GM19468 (cell line): ENCODE measurements around the gene NSG2.

ENCODE experiments used
- ATAC-seq: cut with Tn5 transposase; IDR thresholded peaks from one replicate; pipeline ENCODE4 v1.9.1; 2021; ENCODE audit warnings: mild to moderate bottlenecking, moderate library complexity, moderate number of reproducible peaks; ENCODE audit not compliant: unreplicated experiment; ENCODE audit errors: extremely low read depth

Gene NSG2

GRCh38 chr5:174058433-174059122, 13.1 kb downstream of the NSG2 start:
- no peak for ATAC-seq

GRCh38 chr5:174059247-174059646, 13.7 kb downstream of the NSG2 start:
- ATAC-seq: no peak

GRCh38 chr5:174063082-174063756, 17.7 kb downstream of the NSG2 start:
- ATAC-seq: no peak

GRCh38 chr5:174064171-174064570, 18.7 kb downstream of the NSG2 start:
- no peak for ATAC-seq

- ATAC-seq: no peak
Observed at GRCh38 chr5:174065528-174066197, 20.2 kb downstream of the NSG2 start.

GRCh38 chr5:174067499-174067898, 22.0 kb downstream of the NSG2 start:
- ATAC-seq: no peak

GRCh38 chr5:174071484-174071883, 26.0 kb downstream of the NSG2 start:
- no peak for ATAC-seq

- no peak for ATAC-seq
Observed at GRCh38 chr5:174073122-174073660, 27.7 kb downstream of the NSG2 start.

GRCh38 chr5:174074369-174074768, 28.9 kb downstream of the NSG2 start:
- ATAC-seq: no peak

- no peak for ATAC-seq
Observed at GRCh38 chr5:174078416-174078815, 32.9 kb downstream of the NSG2 start.

GRCh38 chr5:174082286-174082685, 36.8 kb downstream of the NSG2 start:
- no peak for ATAC-seq

- ATAC-seq: no peak
Observed at GRCh38 chr5:174083056-174083827, 37.7 kb downstream of the NSG2 start.

GRCh38 chr5:174084691-174085154, 39.2 kb downstream of the NSG2 start:
- no peak for ATAC-seq

- ATAC-seq: no peak
Observed at GRCh38 chr5:174086751-174087150, 41.2 kb downstream of the NSG2 start.

- no peak for ATAC-seq
Observed at GRCh38 chr5:174087783-174088182, 42.3 kb downstream of the NSG2 start.

- ATAC-seq: no peak
Observed at GRCh38 chr5:174090129-174090528, 44.6 kb downstream of the NSG2 start.

GRCh38 chr5:174093123-174093522, 47.6 kb downstream of the NSG2 start:
- ATAC-seq: no peak

- ATAC-seq: no peak
Observed at GRCh38 chr5:174094857-174095606, 49.5 kb downstream of the NSG2 start.

GRCh38 chr5:174096619-174097018, 51.1 kb downstream of the NSG2 start:
- ATAC-seq: no peak
